Trophoblast cell (in vitro differentiated cells and primary cell): ENCODE data around the gene TANGO6.

Source experiments
- DNase-seq, 2 donors: peaks; one replicate each; pipeline ENCODE4 v3.0.0-alpha.2; 2016
- H2AFZ ChIP-seq: 2 replicates; pipeline ENCODE4 v1.6.1; 2013; ENCODE audit warnings: low read length, moderate library complexity, mild to moderate bottlenecking; ENCODE audit not compliant: insufficient read depth, poor library complexity
- H2AK5ac ChIP-seq: 2 replicates; pipeline ENCODE4 v1.6.1; 2013; ENCODE audit warnings: mild to moderate bottlenecking, low read length
- H2BK120ac ChIP-seq: 2 replicates; pipeline ENCODE4 v1.6.1; 2013; ENCODE audit warnings: low read length, mild to moderate bottlenecking, moderate library complexity; ENCODE audit not compliant: insufficient read depth, poor library complexity
- H2BK12ac ChIP-seq: 2 replicates; pipeline ENCODE4 v1.6.1; 2013; ENCODE audit warnings: mild to moderate bottlenecking, low read length, moderate library complexity
- H2BK5ac ChIP-seq: 2 replicates; pipeline ENCODE4 v1.6.1; 2013; ENCODE audit warnings: low read length, low read depth, moderate library complexity, mild to moderate bottlenecking; ENCODE audit not compliant: poor library complexity
- H3K14ac ChIP-seq: 2 replicates; pipeline ENCODE4 v1.6.1; 2013; ENCODE audit warnings: mild to moderate bottlenecking, low read length
- H3K18ac ChIP-seq: 2 replicates; pipeline ENCODE4 v1.6.1; 2013; ENCODE audit warnings: mild to moderate bottlenecking, low read length
- H3K23ac ChIP-seq: 2 replicates; pipeline ENCODE4 v1.6.1; 2013; ENCODE audit warnings: low read length
- H3K27ac ChIP-seq: 2 replicates; pipeline ENCODE4 v1.5.1; 2013; ENCODE audit warnings: low read depth, mild to moderate bottlenecking, inconsistent platforms, low read length, moderate library complexity
- H3K27me3 ChIP-seq: 2 replicates; pipeline ENCODE4 v1.6.1; 2013; ENCODE audit warnings: inconsistent platforms, mild to moderate bottlenecking, low read length, moderate library complexity; ENCODE audit not compliant: insufficient read depth
- H3K36me3 ChIP-seq, 2 experiments: 1 replicate in 1 of 2; 2 replicates in 1 of 2; pipeline ENCODE4 v1.6.1; 2013; ENCODE audit warnings: low read length in 2 of 2, mild to moderate bottlenecking in 2 of 2, moderate library complexity in 1 of 2; ENCODE audit not compliant: insufficient read depth in 2 of 2, control insufficient read depth in 1 of 2
- H3K4ac ChIP-seq: 2 replicates; pipeline ENCODE4 v1.6.1; 2013; ENCODE audit warnings: low read depth, mild to moderate bottlenecking, low read length, moderate library complexity
- H3K4me1 ChIP-seq, 2 experiments: 1 replicate in 1 of 2; 2 replicates in 1 of 2; pipeline ENCODE4 v1.6.1; 2013; ENCODE audit warnings: low read length in 2 of 2, mild to moderate bottlenecking in 2 of 2, moderate library complexity in 1 of 2; ENCODE audit not compliant: insufficient read depth in 2 of 2, control insufficient read depth in 1 of 2
- H3K4me2 ChIP-seq: 2 replicates; pipeline ENCODE4 v1.6.1; 2013; ENCODE audit warnings: inconsistent platforms, mild to moderate bottlenecking, low read length, moderate library complexity
- H3K4me3 ChIP-seq: 2 replicates; pipeline ENCODE4 v1.5.1; 2013; ENCODE audit warnings: mild to moderate bottlenecking, low read depth, low read length, inconsistent platforms
- H3K79me1 ChIP-seq: one replicate; pipeline ENCODE4 v1.6.1; 2013; ENCODE audit warnings: low read length
- H3K79me2 ChIP-seq: 2 replicates; pipeline ENCODE4 v1.6.1; 2013; ENCODE audit warnings: low read length, mild to moderate bottlenecking; ENCODE audit not compliant: control insufficient read depth, insufficient read depth, poor library complexity
- H3K9ac ChIP-seq: 2 replicates; pipeline ENCODE4 v1.6.1; 2013; ENCODE audit warnings: mild to moderate bottlenecking, low read length
- H3K9me3 ChIP-seq: 2 replicates; pipeline ENCODE4 v1.6.1; 2013; ENCODE audit warnings: low read depth, mild to moderate bottlenecking, control low read depth, inconsistent platforms, low read length; ENCODE audit not compliant: insufficient read depth
- H4K12ac ChIP-seq: 2 replicates; pipeline ENCODE4 v1.6.1; 2013; ENCODE audit warnings: low read depth, mild to moderate bottlenecking, low read length, moderate library complexity
- H4K8ac ChIP-seq: 2 replicates; pipeline ENCODE4 v1.6.1; 2013; ENCODE audit warnings: low read depth, mild to moderate bottlenecking, low read length, moderate library complexity
- H4K91ac ChIP-seq: one replicate; pipeline ENCODE4 v1.6.1; 2013; ENCODE audit warnings: low read depth, mild to moderate bottlenecking, low read length, moderate library complexity
- WGBS: extraction: QIAGEN DNeasy Blood & Tissue Kit; methylation state at CpG from one replicate; pipeline ENCODE4 v1.1.7; 2013; ENCODE audit warnings: missing lambda C conversion rate; ENCODE audit not compliant: insufficient read length, insufficient coverage; ENCODE audit errors: extremely low coverage; 5-methylcytosine and 5-hydroxymethylcytosine counted together

TANGO6 gene

DNA sequence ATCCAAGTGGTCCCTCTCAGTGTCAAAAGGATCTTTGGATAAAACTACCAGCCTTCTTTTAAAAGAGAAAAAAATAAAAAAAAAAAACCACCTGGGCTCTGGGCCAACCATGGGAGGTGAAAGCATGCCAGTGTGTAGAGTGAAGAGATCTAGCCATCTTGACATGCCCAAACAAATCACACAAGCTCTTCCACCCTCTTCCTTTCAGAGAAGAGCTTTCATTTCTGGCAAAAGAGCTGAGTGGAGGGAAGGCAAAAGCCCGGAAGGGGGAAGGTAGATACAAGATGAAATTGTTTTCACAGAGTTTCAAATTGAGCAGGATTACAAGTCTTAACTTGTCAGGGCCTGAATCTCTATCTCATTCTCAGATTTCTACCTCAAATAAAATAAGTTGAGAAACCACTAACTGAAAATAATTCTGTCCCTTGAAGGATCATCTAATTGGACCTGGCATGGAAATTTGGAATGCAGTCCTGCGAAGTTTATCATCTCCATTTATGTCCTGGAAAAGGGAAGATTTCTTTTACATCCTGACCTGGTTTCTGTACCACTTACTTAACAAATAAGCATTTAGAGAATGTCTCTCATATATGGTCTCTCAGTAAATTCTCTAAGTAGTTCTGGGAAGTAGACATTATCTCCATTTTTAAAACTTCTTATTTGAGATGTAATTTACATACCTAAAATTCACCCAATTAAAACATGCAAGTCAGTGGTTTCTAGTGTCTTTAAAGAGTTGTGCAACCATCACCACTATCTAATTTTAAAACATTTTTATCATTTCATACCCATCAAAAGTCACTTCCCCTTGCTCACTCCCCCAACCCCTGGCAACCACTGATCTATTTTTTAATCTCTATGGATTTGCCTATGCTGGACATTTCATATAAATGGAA, 93.7 kb downstream of the TANGO6 start:
- Histone ChIP-seq H3K4me3 (no peak overlapping the region), H3K36me3 (no peaks in the 10 kb centered on the region), H2BK12ac (no peak overlapping the region), H4K91ac (no peak overlapping the region), H3K23ac (no peak overlapping the region), H2AK5ac (no peak overlapping the region), H3K4me1 (no peaks in the 10 kb centered on the region), H3K4me2 (no peak overlapping the region), H3K79me2 (no peaks in the 10 kb centered on the region), H3K27ac (no peak overlapping the region), H3K4ac (no peak overlapping the region), H4K12ac (no peak overlapping the region), H2AFZ (no peak overlapping the region), H3K18ac (no peak overlapping the region), H4K8ac (no peak overlapping the region), H3K14ac (no peak overlapping the region), H2BK120ac (no peak overlapping the region), H3K9me3 (no peaks in the 10 kb centered on the region), H3K9ac (no peak overlapping the region), H3K27me3 (no peaks in the 10 kb centered on the region), H3K79me1 (no peaks in the 10 kb centered on the region), H2BK5ac (no peak overlapping the region)
- no CpG with 5 or more reads among the region's 2 CpGs for WGBS
- DNase-seq: peak; percentile 35 to 79

DNA sequence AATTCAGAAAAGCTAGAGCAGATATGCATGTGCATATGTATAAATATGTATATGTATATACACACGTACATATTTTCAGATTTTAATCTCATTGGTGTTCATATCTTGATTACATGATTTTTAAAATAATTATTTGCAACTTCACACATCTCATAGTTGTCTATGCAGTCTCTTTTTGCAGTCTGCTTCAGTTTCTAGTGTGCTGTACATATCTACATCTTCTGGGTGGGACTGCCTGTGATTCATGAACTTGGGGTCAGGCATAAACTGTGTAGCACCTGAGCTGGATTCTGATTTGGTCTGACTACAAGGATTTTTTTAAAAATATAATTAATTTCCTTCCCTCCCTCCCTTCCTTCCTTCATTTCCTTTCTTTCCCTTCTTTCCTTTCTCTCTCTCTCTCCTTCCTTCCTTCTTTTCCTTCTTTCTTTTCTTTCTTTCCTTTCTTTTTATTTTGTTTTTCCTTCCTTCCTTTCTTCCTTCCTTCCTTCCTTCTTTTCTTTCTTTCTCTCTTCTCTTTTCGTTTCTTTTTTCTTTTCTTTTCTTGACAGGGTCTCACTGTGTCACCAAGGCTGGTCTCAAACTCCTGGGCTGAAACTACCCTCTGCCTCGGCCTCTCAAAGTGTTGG, 96.5 kb downstream of the TANGO6 start:
- H2AK5ac ChIP-seq: no peak overlapping the region
- WGBS: no CpG with 5 or more reads among the region's 3 CpGs
- no peaks in the 10 kb centered on the region for H3K27me3 ChIP-seq
- no peak overlapping the region for H3K4ac ChIP-seq
- H3K9me3 ChIP-seq: no peaks in the 10 kb centered on the region
- no peak overlapping the region for H3K4me3 ChIP-seq
- H2BK12ac ChIP-seq: no peak overlapping the region
- H3K4me2 ChIP-seq: no peak overlapping the region
- no peak overlapping the region for H2AFZ ChIP-seq
- no peaks in the 10 kb centered on the region for H3K79me2 ChIP-seq
- no peak for DNase-seq
- H3K14ac ChIP-seq: no peak overlapping the region
- H2BK120ac ChIP-seq: no peak overlapping the region
- no peak overlapping the region for H3K9ac ChIP-seq
- H3K18ac ChIP-seq: no peak overlapping the region
- H4K8ac ChIP-seq: no peak overlapping the region
- no peaks in the 10 kb centered on the region for H3K79me1 ChIP-seq
- no peak overlapping the region for H2BK5ac ChIP-seq
- no peak overlapping the region for H3K23ac ChIP-seq
- no peaks in the 10 kb centered on the region for H3K36me3 ChIP-seq
- H3K4me1 ChIP-seq: no peaks in the 10 kb centered on the region
- no peak overlapping the region for H4K12ac ChIP-seq
- no peak overlapping the region for H4K91ac ChIP-seq
- no peak overlapping the region for H3K27ac ChIP-seq

GRCh38 chr16:68940816-68941215, 97.5 kb downstream of the TANGO6 start:
- no peak overlapping the region for H3K4me3 ChIP-seq

GRCh38 chr16:68943961-68944360, 100.6 kb downstream of the TANGO6 start:
- Histone ChIP-seq H3K27ac (no peak overlapping the region), H2BK120ac (no peak overlapping the region), H3K27me3 (no peaks in the 10 kb centered on the region), H4K12ac (no peak overlapping the region), H2BK12ac (no peak overlapping the region), H3K9me3 (no peaks in the 10 kb centered on the region), H2BK5ac (no peak overlapping the region), H3K4me2 (no peak overlapping the region), H3K79me2 (no peaks in the 10 kb centered on the region), H3K23ac (no peak overlapping the region), H3K4me3 (no peak overlapping the region), H3K4ac (no peak overlapping the region), H3K14ac (no peak overlapping the region), H3K36me3 (no peaks in the 10 kb centered on the region), H2AK5ac (no peak overlapping the region), H3K4me1 (no peaks in the 10 kb centered on the region), H3K79me1 (no peaks in the 10 kb centered on the region), H4K91ac (no peak overlapping the region), H3K18ac (no peak overlapping the region), H3K9ac (no peak overlapping the region), H4K8ac (no peak overlapping the region), H2AFZ (no peak overlapping the region)
- no CpG with 5 or more reads among the region's 1 CpG for WGBS
- DNase-seq: no peak

More at GRCh38 chr16:68940816-68941215, 97.5 kb downstream of the TANGO6 start:
- H3K14ac ChIP-seq: no peak overlapping the region
- no peak overlapping the region for H2AK5ac ChIP-seq
- H4K12ac ChIP-seq: no peak overlapping the region
- WGBS: no CpG with 5 or more reads among the region's 2 CpGs
- H4K8ac ChIP-seq: no peak overlapping the region
- DNase-seq: no peak
- H3K79me1 ChIP-seq: no peaks in the 10 kb centered on the region
- no peaks in the 10 kb centered on the region for H3K27me3 ChIP-seq
- H3K9me3 ChIP-seq: no peaks in the 10 kb centered on the region
- H3K36me3 ChIP-seq: no peaks in the 10 kb centered on the region
- no peak overlapping the region for H2BK5ac ChIP-seq
- no peak overlapping the region for H3K4ac ChIP-seq
- no peak overlapping the region for H2AFZ ChIP-seq
- H2BK120ac ChIP-seq: no peak overlapping the region
- no peak overlapping the region for H3K18ac ChIP-seq
- no peak overlapping the region for H4K91ac ChIP-seq
- no peak overlapping the region for H3K9ac ChIP-seq
- H3K23ac ChIP-seq: no peak overlapping the region
- no peak overlapping the region for H3K27ac ChIP-seq
- no peaks in the 10 kb centered on the region for H3K4me1 ChIP-seq
- H2BK12ac ChIP-seq: no peak overlapping the region
- H3K79me2 ChIP-seq: no peaks in the 10 kb centered on the region
- H3K4me2 ChIP-seq: no peak overlapping the region
